ACC112 (cell line): ENCODE measurements around the gene MYLK4.

Experiments used
- H2AFZ ChIP-seq: fragments of 200-600 bp; sonication (generic); one replicate; pipeline ENCODE4 v1.6.0; 2017; ENCODE audit warnings: antibody characterized with exemption, low read length; ENCODE audit not compliant: unreplicated experiment
- H3K27ac ChIP-seq: fragments of 200-600 bp; sonication (generic); 2 replicates; pipeline ENCODE4 v1.5.1; 2014; ENCODE audit warnings: low read depth, mild to moderate bottlenecking, antibody characterized with exemption, low read length, moderate library complexity
- H3K27me3 ChIP-seq: fragments of 200-600 bp; sonication (generic); 2 replicates; pipeline ENCODE4 v1.6.1; 2014; ENCODE audit warnings: mild to moderate bottlenecking, antibody characterized with exemption, low read length, moderate library complexity, mixed read lengths; ENCODE audit not compliant: insufficient read depth
- H3K36me3 ChIP-seq: fragments of 200-600 bp; sonication (generic); 2 replicates; pipeline ENCODE4 v1.6.1; 2016; ENCODE audit warnings: mild to moderate bottlenecking, antibody characterized with exemption, low read length, moderate library complexity, mixed read lengths; ENCODE audit not compliant: insufficient read depth
- H3K4me1 ChIP-seq: fragments of 200-600 bp; sonication (generic); one replicate; pipeline ENCODE4 v1.6.1; 2016; ENCODE audit warnings: low read length, mixed read lengths; ENCODE audit not compliant: insufficient read depth, unreplicated experiment, control insufficient read depth
- H3K4me3 ChIP-seq: fragments of 200-600 bp; sonication (generic); 2 replicates; pipeline ENCODE4 v1.5.1; 2014; ENCODE audit warnings: mild to moderate bottlenecking, low read depth, low read length
- H3K79me2 ChIP-seq: fragments of 200-600 bp; sonication (generic); one replicate; pipeline ENCODE4 v1.6.0; 2016; ENCODE audit warnings: low read length; ENCODE audit not compliant: control insufficient read depth, unreplicated experiment, insufficient read depth

MYLK4 gene

GRCh38 chr6:2754911-2755310, 4.2 kb upstream of the MYLK4 start:
- Histone ChIP-seq H3K27me3 (no peaks in the 10 kb centered on the region), H3K79me2 (no peaks in the 10 kb centered on the region), H2AFZ (no peak overlapping the region), H3K36me3 (no peaks in the 10 kb centered on the region), H3K4me3 (no peak overlapping the region), H3K4me1 (no peaks in the 10 kb centered on the region), H3K27ac (no peak overlapping the region)

DNA sequence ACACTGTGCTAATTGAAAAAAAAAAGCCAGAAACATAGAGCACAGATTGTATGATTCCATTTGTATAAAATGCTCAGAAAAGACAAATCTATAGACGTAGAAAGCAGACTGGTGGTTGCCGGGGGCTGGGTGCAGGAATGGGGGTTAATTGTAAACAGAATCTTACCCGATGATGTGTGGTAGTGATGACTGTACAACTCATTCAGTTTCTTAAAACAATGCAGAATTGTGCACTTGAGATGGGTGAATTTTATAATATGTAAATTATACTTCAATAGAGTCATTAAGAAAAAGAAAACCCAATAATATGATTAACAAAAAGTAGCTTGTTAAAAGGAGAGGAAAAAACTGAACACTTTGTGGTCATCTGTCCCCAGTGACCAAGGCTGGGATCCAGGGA, 3.7 kb upstream of the MYLK4 start:
- H3K4me3 ChIP-seq: no peak overlapping the region

GRCh38 chr6:2753743-2754142, 3.0 kb upstream of the MYLK4 start:
- no peaks in the 10 kb centered on the region for H3K36me3 ChIP-seq
- no peaks in the 10 kb centered on the region for H3K27me3 ChIP-seq
- no peak overlapping the region for H3K4me3 ChIP-seq
- H3K4me1 ChIP-seq: no peaks in the 10 kb centered on the region
- H3K79me2 ChIP-seq: no peaks in the 10 kb centered on the region
- no peak overlapping the region for H2AFZ ChIP-seq
- H3K27ac ChIP-seq: no peak overlapping the region

More for the DNA sequence above, 3.7 kb upstream of the MYLK4 start:
- no peak overlapping the region for H2AFZ ChIP-seq
- H3K4me1 ChIP-seq: no peaks in the 10 kb centered on the region
- H3K27ac ChIP-seq: no peak overlapping the region
- H3K27me3 ChIP-seq: no peaks in the 10 kb centered on the region
- no peaks in the 10 kb centered on the region for H3K36me3 ChIP-seq
- no peaks in the 10 kb centered on the region for H3K79me2 ChIP-seq

GRCh38 chr6:2753110-2753489, 2.4 kb upstream of the MYLK4 start:
- Histone ChIP-seq H3K4me3 (no peak overlapping the region), H2AFZ (no peak overlapping the region), H3K4me1 (no peaks in the 10 kb centered on the region), H3K27me3 (no peaks in the 10 kb centered on the region), H3K36me3 (no peaks in the 10 kb centered on the region), H3K27ac (no peak overlapping the region), H3K79me2 (no peaks in the 10 kb centered on the region)

DNA sequence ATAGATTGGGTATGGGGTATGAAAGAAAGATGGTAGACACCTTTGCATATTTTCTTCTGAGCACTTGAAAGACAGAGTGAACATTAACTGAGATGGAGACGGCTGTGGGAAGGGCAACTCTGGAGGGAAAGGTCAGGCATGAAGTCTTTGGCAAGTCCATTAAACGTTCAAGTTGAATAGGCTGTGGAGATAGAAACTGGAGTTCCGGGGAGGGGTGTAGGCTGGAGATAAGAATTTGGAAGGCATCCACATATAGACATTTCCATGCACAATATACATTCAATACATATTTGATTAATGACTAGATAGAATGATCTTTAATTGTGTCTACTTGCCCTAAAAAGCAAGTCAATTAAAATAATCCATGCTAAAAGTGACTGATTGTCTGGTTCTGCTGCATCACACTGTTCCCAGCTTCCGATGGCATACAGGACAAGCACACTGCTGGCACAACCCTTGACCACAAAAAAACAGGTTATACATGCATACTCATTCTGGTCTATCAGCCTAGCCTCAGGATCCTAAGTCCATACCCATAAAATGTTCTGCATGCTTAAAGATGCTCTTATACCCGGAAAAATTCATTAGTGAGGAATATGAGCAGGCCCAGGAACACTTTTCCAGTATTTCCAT, 1.9 kb upstream of the MYLK4 start:
- Histone ChIP-seq H2AFZ (no peak overlapping the region), H3K4me1 (no peaks in the 10 kb centered on the region), H3K27ac (no peak overlapping the region), H3K27me3 (no peaks in the 10 kb centered on the region), H3K4me3 (no peak overlapping the region), H3K79me2 (no peaks in the 10 kb centered on the region), H3K36me3 (no peaks in the 10 kb centered on the region)

GRCh38 chr6:2751871-2752270, 1.1 kb upstream of the MYLK4 start:
- no peaks in the 10 kb centered on the region for H3K79me2 ChIP-seq
- no peak overlapping the region for H3K4me3 ChIP-seq
- H2AFZ ChIP-seq: no peak overlapping the region
- H3K4me1 ChIP-seq: no peaks in the 10 kb centered on the region
- H3K36me3 ChIP-seq: no peaks in the 10 kb centered on the region
- no peak overlapping the region for H3K27ac ChIP-seq
- H3K27me3 ChIP-seq: no peaks in the 10 kb centered on the region

- H3K4me3 ChIP-seq: no peak overlapping the region
Observed at GRCh38 chr6:2749969-2750600, 637 bp downstream of the MYLK4 start.

GRCh38 chr6:2748183-2748582, 2.5 kb downstream of the MYLK4 start:
- H2AFZ ChIP-seq: no peak overlapping the region
- H3K27me3 ChIP-seq: no peaks in the 10 kb centered on the region
- H3K36me3 ChIP-seq: no peaks in the 10 kb centered on the region
- no peak overlapping the region for H3K4me3 ChIP-seq
- H3K27ac ChIP-seq: no peak overlapping the region
- H3K4me1 ChIP-seq: no peaks in the 10 kb centered on the region
- H3K79me2 ChIP-seq: no peaks in the 10 kb centered on the region

More at GRCh38 chr6:2749969-2750600, 637 bp downstream of the MYLK4 start:
- Histone ChIP-seq H3K27ac (no peak overlapping the region), H3K36me3 (no peaks in the 10 kb centered on the region), H3K79me2 (no peaks in the 10 kb centered on the region), H2AFZ (no peak overlapping the region), H3K4me1 (no peaks in the 10 kb centered on the region), H3K27me3 (no peaks in the 10 kb centered on the region)

- Histone ChIP-seq H3K4me3 (no peak overlapping the region), H3K4me1 (no peaks in the 10 kb centered on the region), H2AFZ (no peak overlapping the region), H3K79me2 (no peaks in the 10 kb centered on the region), H3K36me3 (no peaks in the 10 kb centered on the region), H3K27me3 (no peaks in the 10 kb centered on the region), H3K27ac (no peak overlapping the region)
Observed at GRCh38 chr6:2746557-2747061, 4.1 kb downstream of the MYLK4 start.

GRCh38 chr6:2745246-2745645, 5.5 kb downstream of the MYLK4 start:
- Histone ChIP-seq H3K36me3 (no peaks in the 10 kb centered on the region), H3K27me3 (no peaks in the 10 kb centered on the region), H3K4me1 (no peaks in the 10 kb centered on the region), H3K79me2 (no peaks in the 10 kb centered on the region), H3K4me3 (no peak overlapping the region), H2AFZ (no peak overlapping the region), H3K27ac (no peak overlapping the region)

- Histone ChIP-seq H3K27ac (no peak overlapping the region), H3K79me2 (no peaks in the 10 kb centered on the region), H3K27me3 (no peaks in the 10 kb centered on the region), H3K36me3 (no peaks in the 10 kb centered on the region), H2AFZ (no peak overlapping the region), H3K4me3 (no peak overlapping the region), H3K4me1 (peaks cover 3% of the 10 kb centered on the region)
Observed at GRCh38 chr6:2744778-2745177, 5.9 kb downstream of the MYLK4 start.
